IMR-90 (cell line): Measurements from ENCODE around the gene SLC6A15. TPM values are rescaled to one million over a fixed set of nuclear protein-coding genes. Genes with fewer than 3 reads are reported as not detected.
A peak's percentile ranks its signal among the peaks of the same experiment; 100 is the strongest.

Source experiments
- ATAC-seq: fragments of 200-7000 bp; cut with Tn5 transposase; 2 replicates; pipeline ENCODE4 v1.9.1; 2020; ENCODE audit warnings: low read depth, mild to moderate bottlenecking, moderate library complexity
- BruUV-seq: library from RNA; stranded (reverse); fragments of 400-500 nt; replicated peaks from 2 replicates; lab custom pipeline; 2021; lab: Mats Ljungman, UMichigan
- CTCF ChIA-PET: fragments of 300-600 bp; formaldehyde crosslinking; extraction: SDS; loops from one replicate; lab custom pipeline; 2021; ENCODE audit warnings: antibody characterized with exemption; lab: Yijun Ruan, JAX
- POLR2A ChIA-PET: fragments of 300-600 bp; sonication (Branson Sonifier 250); formaldehyde crosslinking; loops from one replicate; lab custom pipeline; 2022; ENCODE audit warnings: antibody characterized with exemption; ENCODE audit not compliant: unreplicated experiment; lab: Charles Lee
- DNase-seq: peaks from one replicate; pipeline ENCODE4 v3.0.0; 2013
- H2AFZ ChIP-seq: replicated peaks from 2 replicates; pipeline ENCODE3; 2013; ENCODE audit warnings: low read length, mild to moderate bottlenecking; ENCODE audit not compliant: poor library complexity
- H2AK5ac ChIP-seq: 2 replicates; pipeline ENCODE4 v1.6.1; 2013; ENCODE audit warnings: low read depth, low read length, inconsistent platforms
- H2AK9ac ChIP-seq: replicated peaks from 2 replicates; pipeline ENCODE3; 2013; ENCODE audit warnings: mild to moderate bottlenecking, low read depth, low read length, moderate library complexity; ENCODE audit not compliant: poor library complexity
- H2BK120ac ChIP-seq: 2 replicates; pipeline ENCODE4 v1.6.1; 2013; ENCODE audit warnings: low read depth, low read length, inconsistent platforms
- H2BK15ac ChIP-seq: 3 replicates; pipeline ENCODE4 v1.6.1; 2013; ENCODE audit warnings: low read depth, low read length, inconsistent platforms
- H2BK20ac ChIP-seq: 2 replicates; pipeline ENCODE4 v1.6.1; 2013; ENCODE audit warnings: low read depth, mild to moderate bottlenecking, inconsistent platforms, low read length, moderate library complexity
- H2BK5ac ChIP-seq: 2 replicates; pipeline ENCODE4 v1.6.1; 2013; ENCODE audit warnings: mild to moderate bottlenecking, low read depth, low read length, inconsistent platforms; ENCODE audit not compliant: poor library complexity, severe bottlenecking
- H3K14ac ChIP-seq: replicated peaks from 2 replicates; pipeline ENCODE4 v1.6.1; 2013; ENCODE audit warnings: low read depth, low read length, inconsistent platforms
- H3K18ac ChIP-seq: 2 replicates; pipeline ENCODE4 v1.6.1; 2013; ENCODE audit warnings: low read depth, low read length, control low read depth
- H3K23ac ChIP-seq: 2 replicates; pipeline ENCODE4 v1.6.1; 2013; ENCODE audit warnings: low read depth, low read length, inconsistent platforms
- H3K27ac ChIP-seq: 2 replicates; pipeline ENCODE4 v1.5.1; 2013; ENCODE audit warnings: mild to moderate bottlenecking, control low read depth, low read length; ENCODE audit not compliant: insufficient read depth
- H3K27me3 ChIP-seq: 2 replicates; pipeline ENCODE4 v1.6.1; 2013; ENCODE audit warnings: low read length; ENCODE audit not compliant: control insufficient read depth, insufficient read depth
- H3K36me3 ChIP-seq: 2 replicates; pipeline ENCODE4 v1.6.1; 2013; ENCODE audit warnings: low read length, mixed read lengths; ENCODE audit not compliant: control insufficient read depth, insufficient read depth
- H3K4ac ChIP-seq: 2 replicates; pipeline ENCODE4 v1.6.1; 2013; ENCODE audit warnings: low read depth, low read length, inconsistent platforms
- H3K4me1 ChIP-seq: 2 replicates; pipeline ENCODE4 v1.6.1; 2013; ENCODE audit warnings: low read length, mixed read lengths; ENCODE audit not compliant: control insufficient read depth, insufficient read depth
- H3K4me2 ChIP-seq: 2 replicates; pipeline ENCODE4 v1.6.1; 2013; ENCODE audit warnings: low read depth, mild to moderate bottlenecking, control low read depth, low read length, moderate library complexity
- H3K4me3 ChIP-seq: 2 replicates; pipeline ENCODE4 v1.5.1; 2013; ENCODE audit warnings: low read depth, mild to moderate bottlenecking, control low read depth, low read length, moderate library complexity; ENCODE audit not compliant: insufficient read depth
- H3K56ac ChIP-seq: 2 replicates; pipeline ENCODE4 v1.6.1; 2013; ENCODE audit warnings: low read length, inconsistent platforms; ENCODE audit not compliant: insufficient read depth; ENCODE audit errors: extremely low read depth
- H3K79me1 ChIP-seq, 2 experiments: 2 replicates each; pipeline ENCODE4 v1.6.1; 2013; ENCODE audit warnings: low read length in 2 of 2, inconsistent platforms in 1 of 2, low read depth in 1 of 2
- H3K9ac ChIP-seq: 2 replicates; pipeline ENCODE4 v1.6.1; 2013; ENCODE audit warnings: low read depth, low read length, control low read depth
- H3K9me1 ChIP-seq: 2 replicates; pipeline ENCODE4 v1.6.1; 2013; ENCODE audit warnings: low read length, inconsistent platforms; ENCODE audit not compliant: insufficient read depth
- H3K9me3 ChIP-seq: 2 replicates; pipeline ENCODE4 v1.6.1; 2013; ENCODE audit warnings: low read length; ENCODE audit not compliant: control insufficient read depth, insufficient read depth
- H4K20me1 ChIP-seq: 2 replicates; pipeline ENCODE4 v1.6.1; 2013; ENCODE audit warnings: low read length, inconsistent platforms; ENCODE audit not compliant: insufficient read depth
- H4K5ac ChIP-seq: 2 replicates; pipeline ENCODE4 v1.6.1; 2013; ENCODE audit warnings: mild to moderate bottlenecking, low read depth, low read length, control low read depth
- H4K8ac ChIP-seq, 2 experiments: 2 replicates each; pipeline ENCODE4 v1.6.1; 2013; ENCODE audit warnings: low read depth in 2 of 2, low read length in 2 of 2, control low read depth in 1 of 2, inconsistent platforms in 1 of 2
- H4K91ac ChIP-seq: 2 replicates; pipeline ENCODE4 v1.6.1; 2013; ENCODE audit warnings: low read depth, low read length, inconsistent platforms; ENCODE audit not compliant: insufficient read depth
- CEBPB ChIP-seq: IDR thresholded peaks from 2 replicates; pipeline ENCODE4 v1.6.1; 2012; ENCODE audit warnings: low read depth, low read length, improper control_type of control experiment
- FOS ChIP-seq: fragments of 150-350 bp; IDR thresholded peaks from 2 replicates; pipeline ENCODE4 v1.6.1; 2016; ENCODE audit warnings: low read depth, low read length
- MAFK ChIP-seq: IDR thresholded peaks from 2 replicates; pipeline ENCODE4 v1.6.1; 2012; ENCODE audit warnings: low read depth, low read length, improper control_type of control experiment
- POLR2A ChIP-seq: IDR thresholded peaks from 2 replicates; pipeline ENCODE4 v1.6.1; 2012; ENCODE audit warnings: mild to moderate bottlenecking, low read depth, low read length
- RAD21 ChIP-seq: IDR thresholded peaks from 2 replicates; pipeline ENCODE4 v1.6.1; 2012; ENCODE audit warnings: low read length, improper control_type of control experiment
- RFX5 ChIP-seq: IDR thresholded peaks from 2 replicates; pipeline ENCODE4 v1.8.0; 2012; ENCODE audit warnings: low read depth, mild to moderate bottlenecking, low read length, moderate library complexity
- SMC3 ChIP-seq: fragments of 150-350 bp; IDR thresholded peaks from 2 replicates; pipeline ENCODE4 v1.6.1; 2016; ENCODE audit warnings: low read depth, mild to moderate bottlenecking, antibody characterized with exemption, low read length, moderate library complexity
- WGBS, 2 experiments: methylation state at CpG; one replicate each; pipeline versions ENCODE4 v1.1.5 to v1.1.7; 2013; ENCODE audit warnings: missing lambda C conversion rate in 2 of 2; ENCODE audit not compliant: insufficient read length in 1 of 2; ENCODE audit errors: extremely low coverage in 2 of 2; 5-methylcytosine and 5-hydroxymethylcytosine counted together
- dilution Hi-C: fragments of 300-500 bp; cut with HindIII; formaldehyde crosslinking; loops from one replicate; pipeline ENCODE4 v1.14.3; 2018; ENCODE audit warnings: low sequenced_read_pairs; ENCODE audit not compliant: unreplicated experiment
- in situ Hi-C: fragments of 300-500 bp; cut with MboI; formaldehyde crosslinking; loops from 3 replicates; pipeline ENCODE4 v1.14.3; 2019; ENCODE audit warnings: low sequenced_read_pairs, inconsistent platforms, mixed read lengths
- intact Hi-C: fragments of 100-400 bp; cut with micrococcal nuclease; formaldehyde crosslinking; loops from 2 replicates; pipeline ENCODE4 v1.10.0; 2022
- polyA plus RNA-seq, 3 experiments: library from polyadenylated mRNA; depleted of rRNA; stranded (reverse); fragments of >200 nt; gene quantifications; 2 replicates each; pipeline ENCODE4 v1.2.3, GENCODE V29; 2012; ENCODE audit warnings: low replicate concordance in 1 of 3
- total RNA-seq: library from RNA; depleted of rRNA; stranded (reverse); fragments of >200 nt; gene quantifications from 2 replicates; pipeline ENCODE4 v1.2.3, GENCODE V29; 2012
- TF ChIP-seq, protein P1 (sequence below): fragments of 150-350 bp; IDR thresholded peaks from 2 replicates; pipeline ENCODE4 v1.6.1; 2017; ENCODE audit warnings: mild to moderate bottlenecking, antibody characterized with exemption, low read length, low read depth
- TF ChIP-seq, protein P2 (sequence below): conservative IDR thresholded peaks from 2 replicates; pipeline ENCODE4 v1.5.1; 2012; ENCODE audit warnings: mild to moderate bottlenecking, low read depth, low read length, improper control_type of control experiment

Gene SLC6A15
- total and polyA plus RNA-seq, 2 of the 4 experiments (the other 2 are of a cell fraction), result 0.32 to 0.72 TPM

DNA sequence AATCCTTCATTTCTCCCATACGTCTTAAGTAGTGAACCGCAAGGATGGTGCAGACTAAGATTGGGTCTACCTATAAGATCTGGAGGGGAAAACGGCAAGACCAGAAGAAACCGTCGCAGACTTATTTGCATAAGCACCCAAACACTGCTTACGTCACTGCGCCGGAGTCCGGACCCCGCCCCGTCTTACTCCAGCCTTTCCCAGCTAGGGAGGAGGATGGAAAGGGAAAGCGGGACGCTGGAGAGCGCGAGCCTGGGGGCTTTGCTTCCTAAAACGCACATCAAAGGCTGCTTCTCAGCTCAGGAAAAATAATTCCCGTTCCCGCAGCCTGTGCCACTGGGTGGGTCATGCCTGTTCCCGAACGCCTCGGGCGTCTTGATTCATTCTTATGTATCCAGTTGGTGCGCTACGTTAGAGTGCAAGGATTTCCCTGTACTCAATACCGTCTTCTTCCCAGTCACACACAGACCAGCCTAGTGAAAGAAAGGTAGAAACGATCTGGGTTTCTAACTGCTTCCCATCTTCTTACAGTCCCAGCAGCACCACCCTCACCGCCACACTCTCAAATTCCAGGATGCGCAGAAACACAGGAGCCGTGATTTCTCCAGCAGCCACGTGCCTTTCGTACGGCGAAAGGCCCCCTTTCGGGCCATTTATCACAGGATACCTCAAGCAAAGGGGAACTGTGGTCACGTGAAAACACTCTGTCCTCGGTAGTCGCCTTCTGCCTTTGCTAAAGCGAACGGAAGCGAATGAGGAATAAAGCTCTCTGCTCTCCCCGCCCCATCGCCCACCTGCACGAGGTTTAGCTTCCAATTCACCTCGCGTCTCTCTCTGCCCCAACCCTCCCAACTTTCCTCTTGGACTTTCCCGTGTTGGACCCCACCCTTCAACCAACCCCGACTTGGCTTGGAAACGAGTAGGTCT lies 1.1 kb downstream of the SLC6A15 start:
- Histone ChIP-seq H3K4me1 (no peaks in the 10 kb centered on the region), H2BK15ac (no peak overlapping the region), H3K9me3 (no peaks in the 10 kb centered on the region), H2AK9ac (no peak overlapping the region), H4K8ac (no peak overlapping the region; a peak in 1 of 4 replicates), H3K23ac (no peak overlapping the region), H4K20me1 (no peaks in the 10 kb centered on the region), H2BK20ac (no peak overlapping the region), H4K91ac (no peak overlapping the region), H3K4ac (no peak overlapping the region), H2AFZ (peak overlapping the region; percentile 90), H3K27ac (no peak overlapping the region), H3K4me2 (peak overlapping the region; percentile 97), H3K4me3 (peak overlapping the region; percentile 83), H3K9ac (peak overlapping the region; percentile 16; the same call in 1 of the 2 replicates), H3K36me3 (no peaks in the 10 kb centered on the region), H2BK120ac (no peak overlapping the region), H2AK5ac (no peak overlapping the region), H2BK5ac (no peak overlapping the region), H3K18ac (no peak overlapping the region), H3K56ac (no peak overlapping the region), H3K27me3 (peaks cover 15% of the 10 kb centered on the region), H3K14ac (no peak overlapping the region), H3K79me1 (no peaks in the 10 kb centered on the region), H3K9me1 (no peaks in the 10 kb centered on the region), H4K5ac (no peak overlapping the region; the same call in 1 of the 2 replicates)
- no TSS peak for BruUV-seq
- WGBS, 2 experiments, result 3% methylated on average over 11 of the region's 48 CpGs; no CpG with 5 or more reads in 1 of the 2 experiments
- peak; percentile 56 for DNase-seq
- dilution Hi-C loops, result no loop called here
- in situ Hi-C loops, result no loop called here
- ATAC-seq, result peak; percentile 83
- ChIA-PET CTCF (interaction anchor here (1.1 to 1.2 kb wide), 2 partner anchors 35 to 117 kb away, joined by 3 read pairs; no protein-coding TSS in a partner anchor), POLR2A (no interaction called here)
- intact Hi-C loops, result no loop called here
- TF ChIP-seq SMC3 (no peak), RAD21 (no peak), RFX5 (no peak), CEBPB (no peak), FOS (no peak), MAFK (no peak), POLR2A (no peak)
- TF ChIP-seq, protein P1, sequence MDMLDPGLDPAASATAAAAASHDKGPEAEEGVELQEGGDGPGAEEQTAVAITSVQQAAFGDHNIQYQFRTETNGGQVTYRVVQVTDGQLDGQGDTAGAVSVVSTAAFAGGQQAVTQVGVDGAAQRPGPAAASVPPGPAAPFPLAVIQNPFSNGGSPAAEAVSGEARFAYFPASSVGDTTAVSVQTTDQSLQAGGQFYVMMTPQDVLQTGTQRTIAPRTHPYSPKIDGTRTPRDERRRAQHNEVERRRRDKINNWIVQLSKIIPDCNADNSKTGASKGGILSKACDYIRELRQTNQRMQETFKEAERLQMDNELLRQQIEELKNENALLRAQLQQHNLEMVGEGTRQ, result no peak
- TF ChIP-seq, protein P2, sequence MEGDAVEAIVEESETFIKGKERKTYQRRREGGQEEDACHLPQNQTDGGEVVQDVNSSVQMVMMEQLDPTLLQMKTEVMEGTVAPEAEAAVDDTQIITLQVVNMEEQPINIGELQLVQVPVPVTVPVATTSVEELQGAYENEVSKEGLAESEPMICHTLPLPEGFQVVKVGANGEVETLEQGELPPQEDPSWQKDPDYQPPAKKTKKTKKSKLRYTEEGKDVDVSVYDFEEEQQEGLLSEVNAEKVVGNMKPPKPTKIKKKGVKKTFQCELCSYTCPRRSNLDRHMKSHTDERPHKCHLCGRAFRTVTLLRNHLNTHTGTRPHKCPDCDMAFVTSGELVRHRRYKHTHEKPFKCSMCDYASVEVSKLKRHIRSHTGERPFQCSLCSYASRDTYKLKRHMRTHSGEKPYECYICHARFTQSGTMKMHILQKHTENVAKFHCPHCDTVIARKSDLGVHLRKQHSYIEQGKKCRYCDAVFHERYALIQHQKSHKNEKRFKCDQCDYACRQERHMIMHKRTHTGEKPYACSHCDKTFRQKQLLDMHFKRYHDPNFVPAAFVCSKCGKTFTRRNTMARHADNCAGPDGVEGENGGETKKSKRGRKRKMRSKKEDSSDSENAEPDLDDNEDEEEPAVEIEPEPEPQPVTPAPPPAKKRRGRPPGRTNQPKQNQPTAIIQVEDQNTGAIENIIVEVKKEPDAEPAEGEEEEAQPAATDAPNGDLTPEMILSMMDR, result no peak
